ENCODE measurements around the gene MAP3K21. TPM values are rescaled to one million over a fixed set of nuclear protein-coding genes. Genes with fewer than 3 reads are reported as not detected.

Gene MAP3K21
- total and polyA plus RNA-seq, 2 of the 8 experiments (the other 6 are each of a cell fraction or from before 2014, with no cell fraction given) = 21.2 to 21.8 TPM

DNA sequence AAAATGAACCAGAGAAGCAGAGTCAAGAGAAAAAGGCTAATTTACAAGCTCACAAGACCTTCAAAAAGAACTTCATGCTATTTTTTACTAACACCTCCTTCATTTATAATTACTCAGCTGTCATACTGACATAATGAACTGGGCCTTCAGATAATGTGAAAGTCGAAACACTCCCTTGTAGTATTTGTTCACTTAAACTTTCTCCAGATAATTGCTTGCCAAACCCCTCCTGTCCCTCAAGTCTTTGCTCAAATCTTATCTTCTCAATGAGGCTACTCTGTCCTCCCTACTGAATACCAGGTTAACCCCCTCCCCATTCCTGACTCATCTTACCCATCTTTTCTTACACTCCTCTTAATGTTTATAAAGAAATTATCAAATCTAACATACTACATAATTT lies 11.1 kb upstream of the MAP3K21 start (continued):
- TF ChIP-seq FOSL1 (IDR thresholded peaks at IDR 0.05; ENCODE audit: insufficient read depth, low read depth, low read length) (no peak), EP300 (IDR thresholded peaks at IDR 0.05; ENCODE audit: borderline replicate concordance in 1 of 2, low read depth in 2 of 2, low read length in 2 of 2) (no peak), POLR2AphosphoS5 (IDR thresholded peaks at IDR 0.05; ENCODE audit: low read depth, low read length) (no peak), RFX5 (IDR thresholded peaks at IDR 0.05; ENCODE audit: borderline replicate concordance, low read depth, low read length) (no peak)

All from H1 (cell line).